Parathyroid adenoma (tissue), 2 donors: ENCODE results near the gene CYB5D1.
"Not testable (repeated sequence)": the region's sequence is repeated elsewhere in the genome, so short reads cannot be mapped to it uniquely, and the experiment has no call there.

Experiments used
- H2AFZ ChIP-seq: fragments of 300-600 bp; sonication (generic); one replicate; pipeline ENCODE4 v1.7.0; 2017; ENCODE audit warnings: antibody characterized with exemption, mild to moderate bottlenecking
- H3K27ac ChIP-seq: fragments of 300-600 bp; sonication (generic); one replicate; pipeline ENCODE4 v1.7.0; 2017
- H3K27me3 ChIP-seq: fragments of 300-600 bp; sonication (generic); one replicate; pipeline ENCODE4 v1.7.0; 2017; ENCODE audit warnings: low read length; ENCODE audit not compliant: control insufficient read depth, insufficient read depth
- H3K36me3 ChIP-seq: fragments of 300-600 bp; sonication (generic); one replicate; pipeline ENCODE4 v1.7.0; 2017; ENCODE audit warnings: low read length; ENCODE audit not compliant: control insufficient read depth, insufficient read depth
- H3K4me1 ChIP-seq: fragments of 300-600 bp; sonication (generic); one replicate; pipeline ENCODE4 v1.7.0; 2017; ENCODE audit warnings: control low read depth
- H3K4me2 ChIP-seq: fragments of 300-600 bp; sonication (generic); one replicate; pipeline ENCODE4 v1.7.0; 2017; ENCODE audit warnings: low read length
- H3K4me3 ChIP-seq: fragments of 300-600 bp; sonication (generic); one replicate; pipeline ENCODE4 v1.7.0; 2017; ENCODE audit warnings: low read depth, low read length
- H3K79me2 ChIP-seq: fragments of 300-600 bp; sonication (generic); one replicate; pipeline ENCODE4 v1.7.0; 2017; ENCODE audit warnings: control low read depth
- H3K9ac ChIP-seq: fragments of 300-600 bp; sonication (generic); one replicate; pipeline ENCODE4 v1.7.0; 2017; ENCODE audit warnings: mild to moderate bottlenecking
- H3K9me3 ChIP-seq: fragments of 300-600 bp; sonication (generic); one replicate; pipeline ENCODE4 v1.7.0; 2017; ENCODE audit warnings: low read length; ENCODE audit not compliant: control insufficient read depth
- TF ChIP-seq, protein P1 (sequence below): fragments of 300-600 bp; sonication (generic); IDR thresholded peaks from one replicate; pipeline ENCODE4 v1.7.0; 2017; ENCODE audit warnings: antibody characterized with exemption, mild to moderate bottlenecking
- donor health status: primary hyperparathyroidism.

The CYB5D1 gene

GRCh38 chr17:7862692-7863437, 5.1 kb downstream of the CYB5D1 start:
- Histone ChIP-seq H3K79me2 (peaks cover 13% of the 10 kb centered on the region), H3K27ac (no peak overlapping the region), H3K9me3 (no peaks in the 10 kb centered on the region), H3K36me3 (no peaks in the 10 kb centered on the region), H2AFZ (no peak overlapping the region), H3K4me3 (no peak overlapping the region), H3K4me1 (peaks cover 5% of the 10 kb centered on the region), H3K9ac (no peak overlapping the region), H3K4me2 (no peak overlapping the region), H3K27me3 (no peaks in the 10 kb centered on the region)
- TF ChIP-seq, protein P1, sequence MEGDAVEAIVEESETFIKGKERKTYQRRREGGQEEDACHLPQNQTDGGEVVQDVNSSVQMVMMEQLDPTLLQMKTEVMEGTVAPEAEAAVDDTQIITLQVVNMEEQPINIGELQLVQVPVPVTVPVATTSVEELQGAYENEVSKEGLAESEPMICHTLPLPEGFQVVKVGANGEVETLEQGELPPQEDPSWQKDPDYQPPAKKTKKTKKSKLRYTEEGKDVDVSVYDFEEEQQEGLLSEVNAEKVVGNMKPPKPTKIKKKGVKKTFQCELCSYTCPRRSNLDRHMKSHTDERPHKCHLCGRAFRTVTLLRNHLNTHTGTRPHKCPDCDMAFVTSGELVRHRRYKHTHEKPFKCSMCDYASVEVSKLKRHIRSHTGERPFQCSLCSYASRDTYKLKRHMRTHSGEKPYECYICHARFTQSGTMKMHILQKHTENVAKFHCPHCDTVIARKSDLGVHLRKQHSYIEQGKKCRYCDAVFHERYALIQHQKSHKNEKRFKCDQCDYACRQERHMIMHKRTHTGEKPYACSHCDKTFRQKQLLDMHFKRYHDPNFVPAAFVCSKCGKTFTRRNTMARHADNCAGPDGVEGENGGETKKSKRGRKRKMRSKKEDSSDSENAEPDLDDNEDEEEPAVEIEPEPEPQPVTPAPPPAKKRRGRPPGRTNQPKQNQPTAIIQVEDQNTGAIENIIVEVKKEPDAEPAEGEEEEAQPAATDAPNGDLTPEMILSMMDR: peak; percentile 93

GRCh38 chr17:7864384-7864783, 6.6 kb downstream of the CYB5D1 start:
- peaks cover 13% of the 10 kb centered on the region for H3K79me2 ChIP-seq
- not testable (repeated sequence) for H3K4me2 ChIP-seq, H3K4me3 ChIP-seq, H2AFZ ChIP-seq, H3K36me3 ChIP-seq, H3K27me3 ChIP-seq, H3K9ac ChIP-seq, H3K27ac ChIP-seq, H3K9me3 ChIP-seq, H3K4me1 ChIP-seq

- Histone ChIP-seq H3K27ac (no peak overlapping the region), H3K27me3 (no peaks in the 10 kb centered on the region), H3K9me3 (no peaks in the 10 kb centered on the region), H3K9ac (no peak overlapping the region), H3K4me1 (no peaks in the 10 kb centered on the region), H3K4me2 (no peak overlapping the region), H2AFZ (no peak overlapping the region), H3K36me3 (no peaks in the 10 kb centered on the region), H3K79me2 (peaks cover 13% of the 10 kb centered on the region), H3K4me3 (no peak overlapping the region)
- TF ChIP-seq, protein P1: no peak
Observed at GRCh38 chr17:7864995-7865650, 7.3 kb downstream of the CYB5D1 start.

- no peaks in the 10 kb centered on the region for H3K9me3 ChIP-seq
- no peak overlapping the region for H3K9ac ChIP-seq
- H3K4me3 ChIP-seq: no peak overlapping the region
- no peaks in the 10 kb centered on the region for H3K36me3 ChIP-seq
- H3K4me1 ChIP-seq: no peaks in the 10 kb centered on the region
- H2AFZ ChIP-seq: no peak overlapping the region
- no peak overlapping the region for H3K4me2 ChIP-seq
- H3K27me3 ChIP-seq: no peaks in the 10 kb centered on the region
- TF ChIP-seq, protein P1: no peak
- H3K27ac ChIP-seq: no peak overlapping the region
- H3K79me2 ChIP-seq: peaks cover 4% of the 10 kb centered on the region
Observed at GRCh38 chr17:7867881-7868329, 10.1 kb downstream of the CYB5D1 start.

- Histone ChIP-seq H3K9ac (no peak overlapping the region), H3K27me3 (no peaks in the 10 kb centered on the region), H3K4me3 (no peak overlapping the region)
Observed at GRCh38 chr17:7873051-7873450, 15.2 kb downstream of the CYB5D1 start.

More at GRCh38 chr17:7873051-7873450, 15.2 kb downstream of the CYB5D1 start:
- Histone ChIP-seq H3K9me3 (no peaks in the 10 kb centered on the region), H3K79me2 (no peaks in the 10 kb centered on the region), H3K27ac (no peak overlapping the region), H3K4me1 (no peaks in the 10 kb centered on the region), H3K36me3 (no peaks in the 10 kb centered on the region), H3K4me2 (no peak overlapping the region), H2AFZ (no peak overlapping the region)
- TF ChIP-seq, protein P1: no peak
